Activated naive CD8-positive, alpha-beta T cell treated with anti-CD3 and anti-CD28 coated beads for 36 hours (primary cell): ENCODE data around the gene SGK1. TPM values are rescaled to one million over a fixed set of nuclear protein-coding genes. Genes with fewer than 3 reads are reported as not detected.
A peak's percentile ranks its signal among the peaks of the same experiment; 100 is the strongest.
"Not testable (repeated sequence)": the region's sequence is repeated elsewhere in the genome, so short reads cannot be mapped to it uniquely, and the experiment has no call there.

Experiments
- DNase-seq: peaks from one replicate; pipeline ENCODE4 v3.0.0; 2021
- H3K27ac Mint-ChIP-seq: one replicate; pipeline ENCODE4 v1.8.0; 2022; ENCODE audit warnings: mild to moderate bottlenecking, moderate library complexity, mixed read lengths
- H3K27me3 Mint-ChIP-seq: one replicate; pipeline ENCODE4 v1.8.0; 2022; ENCODE audit warnings: mild to moderate bottlenecking, mixed read lengths
- H3K36me3 Mint-ChIP-seq: one replicate; pipeline ENCODE4 v1.8.0; 2021; ENCODE audit warnings: mild to moderate bottlenecking, mixed read lengths
- H3K4me1 Mint-ChIP-seq: one replicate; pipeline ENCODE4 v1.8.0; 2021; ENCODE audit warnings: mixed read lengths
- H3K4me3 Mint-ChIP-seq: one replicate; pipeline ENCODE4 v1.8.0; 2022; ENCODE audit warnings: mild to moderate bottlenecking, moderate library complexity, mixed read lengths
- H3K9me3 Mint-ChIP-seq: one replicate; pipeline ENCODE4 v1.8.0; 2022; ENCODE audit warnings: mixed read lengths
- total RNA-seq, 2 experiments: library from RNA; stranded (reverse); gene quantifications; one replicate each; pipeline ENCODE4 v1.2.3, GENCODE V29; 2021

SGK1 gene
- total RNA-seq, 2 experiments from 2014 or later = 129 to 141 TPM

- Mint-ChIP-seq H3K36me3 (no peaks in the 10 kb centered on the region), H3K27me3 (no peaks in the 10 kb centered on the region), H3K4me3 (no peak overlapping the region), H3K9me3 (peaks cover 1% of the 10 kb centered on the region), H3K27ac (no peak overlapping the region), H3K4me1 (peaks cover 24% of the 10 kb centered on the region)
- no peak for DNase-seq
Measured at GRCh38 chr6:134299236-134299635, 18.7 kb downstream of the SGK1 start.

GRCh38 chr6:134296762-134297161, 21.1 kb downstream of the SGK1 start:
- no peak overlapping the region for H3K27ac Mint-ChIP-seq
- no peaks in the 10 kb centered on the region for H3K36me3 Mint-ChIP-seq
- no peaks in the 10 kb centered on the region for H3K27me3 Mint-ChIP-seq
- peaks cover 20% of the 10 kb centered on the region for H3K4me1 Mint-ChIP-seq
- no peak for DNase-seq
- H3K4me3 Mint-ChIP-seq = no peak overlapping the region
- H3K9me3 Mint-ChIP-seq = peaks cover 1% of the 10 kb centered on the region

GRCh38 chr6:134295953-134296553, 21.9 kb downstream of the SGK1 start:
- Mint-ChIP-seq H3K4me3 (no peak overlapping the region), H3K27ac (no peak overlapping the region), H3K27me3 (no peaks in the 10 kb centered on the region), H3K4me1 (peaks cover 18% of the 10 kb centered on the region), H3K36me3 (no peaks in the 10 kb centered on the region), H3K9me3 (peaks cover 1% of the 10 kb centered on the region)
- no peak for DNase-seq

DNA sequence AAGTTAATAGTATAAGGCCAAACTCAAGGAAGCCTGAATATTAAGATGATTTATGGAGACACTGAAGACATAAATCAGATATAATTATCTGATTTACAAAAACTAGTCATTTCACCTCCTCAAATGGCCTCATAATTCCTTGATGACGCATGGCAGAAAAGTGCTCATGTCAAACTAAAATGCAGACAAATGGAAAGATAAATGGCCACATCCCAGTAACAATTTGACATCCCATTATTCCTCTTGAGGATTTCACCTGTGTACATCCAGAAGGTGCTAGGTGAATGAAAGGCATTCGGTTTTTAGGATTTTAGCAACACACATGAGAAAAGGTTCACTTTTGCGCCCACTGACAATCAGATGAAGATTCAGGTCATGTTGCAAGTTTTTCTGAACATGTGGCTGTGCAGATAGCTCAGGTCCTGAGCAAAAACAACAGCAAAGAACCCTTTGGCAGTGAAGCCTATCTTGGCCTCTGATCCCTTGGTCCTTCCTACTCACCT, 24.2 kb downstream of the SGK1 start:
- no peaks in the 10 kb centered on the region for H3K27me3 Mint-ChIP-seq
- DNase-seq = no peak
- peaks cover 4% of the 10 kb centered on the region for H3K36me3 Mint-ChIP-seq
- no peak overlapping the region for H3K27ac Mint-ChIP-seq
- peaks cover 21% of the 10 kb centered on the region for H3K4me1 Mint-ChIP-seq
- H3K9me3 Mint-ChIP-seq = no peaks in the 10 kb centered on the region
- H3K4me3 Mint-ChIP-seq = no peak overlapping the region

DNA sequence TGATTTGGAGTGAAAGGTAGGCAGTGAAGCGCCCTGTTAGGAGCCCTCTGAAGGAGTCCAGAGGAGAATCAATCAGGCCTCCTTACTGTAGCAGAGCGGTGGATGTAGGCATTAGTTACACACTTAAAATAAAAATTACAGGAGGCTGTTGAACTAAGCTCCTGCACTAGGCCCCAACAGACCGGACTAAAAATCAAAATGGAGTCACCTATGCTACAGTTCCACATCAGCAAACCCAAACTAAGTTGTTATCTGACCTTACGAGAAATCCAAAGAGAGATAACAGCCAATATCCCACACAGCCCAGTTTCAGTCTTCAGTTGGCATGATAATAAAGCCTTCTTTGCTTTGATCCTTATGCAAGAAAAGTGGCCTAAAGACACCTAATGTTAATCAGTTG, 26.8 kb downstream of the SGK1 start:
- peaks cover 4% of the 10 kb centered on the region for H3K36me3 Mint-ChIP-seq
- no peak overlapping the region for H3K27ac Mint-ChIP-seq
- H3K4me1 Mint-ChIP-seq = peaks cover 32% of the 10 kb centered on the region
- no peaks in the 10 kb centered on the region for H3K9me3 Mint-ChIP-seq
- DNase-seq = no peak
- H3K27me3 Mint-ChIP-seq = no peaks in the 10 kb centered on the region
- no peak overlapping the region for H3K4me3 Mint-ChIP-seq

DNA sequence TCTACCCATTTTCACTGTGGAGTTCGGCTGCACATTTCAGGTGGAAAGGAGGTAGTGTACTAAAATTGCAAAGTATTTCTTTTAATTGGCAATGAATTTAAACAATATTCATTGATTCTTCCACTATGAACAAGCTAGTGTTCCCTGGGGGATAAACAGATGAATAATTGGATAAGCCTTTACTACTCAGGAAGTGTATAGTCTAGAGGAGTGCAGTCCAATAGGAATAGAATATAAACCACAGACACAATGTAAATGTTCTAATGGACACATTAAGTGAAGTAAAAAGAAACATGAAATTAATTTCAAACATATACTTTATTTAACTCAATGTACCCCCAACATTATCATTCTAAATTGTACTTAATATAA, 28.7 kb downstream of the SGK1 start:
- Mint-ChIP-seq H3K4me3 (no peak overlapping the region), H3K4me1 (peaks cover 34% of the 10 kb centered on the region), H3K36me3 (peaks cover 7% of the 10 kb centered on the region), H3K27ac (peak overlapping the region; percentile 91), H3K9me3 (no peaks in the 10 kb centered on the region), H3K27me3 (no peaks in the 10 kb centered on the region)
- no peak for DNase-seq

DNA sequence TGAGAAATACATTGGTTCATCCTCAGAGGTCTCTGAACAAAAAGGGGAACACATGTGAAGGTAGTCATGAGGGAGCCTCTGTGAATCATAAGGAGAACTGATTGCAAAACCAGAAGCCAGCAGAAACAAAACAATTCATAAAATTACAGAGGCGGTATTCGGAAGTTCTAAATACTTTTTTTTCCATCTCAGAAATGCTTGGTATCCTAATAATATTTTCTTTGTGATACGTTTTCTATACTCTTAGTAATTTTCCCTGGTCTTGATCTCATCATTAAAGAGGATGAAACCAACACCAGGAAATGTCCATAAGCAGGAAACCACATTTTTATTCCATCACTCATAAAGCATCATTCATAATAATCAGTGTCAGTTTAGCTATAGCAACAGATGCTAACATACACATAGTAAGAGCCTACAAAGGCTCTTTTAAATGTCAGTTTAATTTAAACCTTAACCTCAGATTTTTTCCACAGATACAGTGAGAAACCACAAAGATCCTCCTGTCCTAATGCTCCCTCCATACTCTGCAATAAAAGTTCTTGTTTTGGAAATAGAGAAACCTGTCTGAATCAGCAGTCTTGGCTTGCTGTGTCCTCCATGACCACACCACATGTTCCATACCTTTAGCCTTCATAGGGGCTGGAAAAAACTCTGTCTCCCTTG, 29.2 kb downstream of the SGK1 start:
- Mint-ChIP-seq H3K27ac (peak overlapping the region; percentile 91), H3K4me3 (peak overlapping the region; percentile 54), H3K36me3 (peaks cover 7% of the 10 kb centered on the region), H3K9me3 (no peaks in the 10 kb centered on the region), H3K27me3 (no peaks in the 10 kb centered on the region), H3K4me1 (peaks cover 34% of the 10 kb centered on the region)
- peak; percentile 35 for DNase-seq

DNA sequence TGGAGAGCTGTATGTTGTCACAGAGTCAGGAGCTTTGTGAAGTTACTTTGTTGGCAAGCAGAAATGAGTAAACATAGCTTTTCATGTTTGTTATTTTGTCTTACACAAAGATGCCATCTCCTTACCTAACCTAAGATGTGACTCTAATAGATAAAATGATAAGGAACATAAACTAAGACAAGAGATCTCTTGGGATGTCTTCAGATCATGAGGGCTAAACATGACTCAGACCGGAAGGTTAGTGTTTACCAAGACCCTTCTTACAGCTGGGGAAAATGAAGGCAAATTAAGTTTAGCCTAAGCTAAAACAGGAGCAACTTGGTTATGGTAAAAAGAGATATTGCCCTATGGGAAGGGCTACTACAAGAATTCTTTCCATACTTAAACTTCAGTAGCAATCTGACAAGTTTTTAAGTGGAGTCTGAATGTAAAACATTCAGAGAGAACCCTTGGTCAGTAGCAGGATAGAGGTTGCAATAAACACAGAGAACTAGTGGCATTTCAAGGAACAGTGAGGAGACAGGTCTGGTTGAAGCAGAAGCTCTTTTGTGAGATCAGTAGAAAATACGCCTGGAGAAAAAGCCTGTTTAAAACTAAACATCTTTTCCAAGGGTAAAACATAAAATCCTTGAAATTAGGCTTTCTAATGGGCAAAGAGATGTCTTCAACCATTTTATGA, 29.9 kb downstream of the SGK1 start:
- Mint-ChIP-seq H3K27me3 (no peaks in the 10 kb centered on the region), H3K4me1 (peaks cover 34% of the 10 kb centered on the region), H3K36me3 (peaks cover 7% of the 10 kb centered on the region), H3K27ac (peak overlapping the region; percentile 91), H3K9me3 (no peaks in the 10 kb centered on the region), H3K4me3 (peak overlapping the region; percentile 54)
- DNase-seq = no peak

GRCh38 chr6:134282816-134283215, 35.1 kb downstream of the SGK1 start:
- Mint-ChIP-seq H3K9me3 (peaks cover 1% of the 10 kb centered on the region), H3K27me3 (no peaks in the 10 kb centered on the region), H3K4me1 (peaks cover 13% of the 10 kb centered on the region), H3K36me3 (peaks cover 3% of the 10 kb centered on the region), H3K4me3 (no peak overlapping the region), H3K27ac (no peak overlapping the region)
- DNase-seq = no peak

DNA sequence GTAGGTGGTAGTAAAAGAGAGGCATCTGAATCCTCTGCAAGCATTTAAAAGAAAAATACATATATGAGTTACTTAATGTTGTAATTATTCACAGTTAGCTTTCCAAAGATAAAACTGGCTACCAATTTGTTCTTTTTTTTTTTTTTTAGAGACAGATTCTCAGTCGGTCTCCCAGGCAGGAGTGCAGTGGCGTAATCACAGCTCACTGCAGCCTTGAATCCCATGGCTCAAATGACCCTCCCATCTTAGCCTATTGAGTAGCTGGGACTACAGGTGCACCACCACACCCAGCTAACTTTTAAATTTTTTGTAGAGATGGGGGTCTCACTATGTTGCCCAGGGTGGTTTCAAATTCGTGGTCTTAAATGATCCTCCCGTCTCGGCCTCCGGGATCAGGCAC, 36.5 kb downstream of the SGK1 start:
- no peaks in the 10 kb centered on the region for H3K27me3 Mint-ChIP-seq
- peaks cover 19% of the 10 kb centered on the region for H3K4me1 Mint-ChIP-seq
- H3K4me3 Mint-ChIP-seq = no peak overlapping the region
- peaks cover 1% of the 10 kb centered on the region for H3K9me3 Mint-ChIP-seq
- H3K27ac Mint-ChIP-seq = no peak overlapping the region
- DNase-seq = no peak
- peaks cover 3% of the 10 kb centered on the region for H3K36me3 Mint-ChIP-seq

- H3K4me1 Mint-ChIP-seq = peaks cover 23% of the 10 kb centered on the region
- peaks cover 2% of the 10 kb centered on the region for H3K9me3 Mint-ChIP-seq
- no peaks in the 10 kb centered on the region for H3K27me3 Mint-ChIP-seq
- DNase-seq = no peak
- H3K4me3 Mint-ChIP-seq = no peak overlapping the region
- H3K36me3 Mint-ChIP-seq = peaks cover 4% of the 10 kb centered on the region
- H3K27ac Mint-ChIP-seq = no peak overlapping the region
Measured at GRCh38 chr6:134278000-134278399, 39.9 kb downstream of the SGK1 start.

DNA sequence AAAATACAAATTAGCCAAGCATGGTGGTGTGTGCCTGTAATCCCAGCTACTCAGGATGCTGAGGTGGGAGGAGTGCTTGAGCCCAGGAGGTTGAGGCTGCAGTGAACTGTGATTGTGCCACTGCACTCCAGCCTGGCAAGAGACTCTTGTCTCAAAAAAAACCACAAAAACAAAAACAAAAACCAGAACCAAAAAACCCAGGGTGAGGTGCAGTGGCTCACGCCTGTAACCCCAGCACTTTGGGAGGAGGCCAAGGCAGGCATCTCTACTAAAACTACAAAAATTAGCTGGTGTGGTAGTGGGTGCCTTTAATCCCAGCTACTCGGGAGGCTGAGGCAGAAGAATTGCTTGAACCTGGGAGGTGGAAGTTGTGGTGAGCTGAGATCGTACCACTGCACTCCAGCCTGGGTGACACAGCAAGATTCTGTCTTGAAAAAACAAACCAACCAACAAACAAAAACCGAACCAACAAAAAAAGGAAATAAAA, 41.0 kb downstream of the SGK1 start:
- Mint-ChIP-seq H3K27ac (peak overlapping the region; percentile 34), H3K4me1 (peaks cover 31% of the 10 kb centered on the region)
- H3K36me3 Mint-ChIP-seq, DNase-seq, H3K9me3 Mint-ChIP-seq, H3K27me3 Mint-ChIP-seq, H3K4me3 Mint-ChIP-seq: not testable (repeated sequence)

- H3K4me1 Mint-ChIP-seq = peaks cover 28% of the 10 kb centered on the region
- H3K4me3 Mint-ChIP-seq = no peak overlapping the region
- no peak for DNase-seq
- H3K9me3 Mint-ChIP-seq = peaks cover 4% of the 10 kb centered on the region
- peak overlapping the region; percentile 7 for H3K27ac Mint-ChIP-seq
- no peaks in the 10 kb centered on the region for H3K27me3 Mint-ChIP-seq
- peaks cover 7% of the 10 kb centered on the region for H3K36me3 Mint-ChIP-seq
Measured at GRCh38 chr6:134272374-134272773, 45.5 kb downstream of the SGK1 start.

GRCh38 chr6:134267917-134268361, 50.0 kb downstream of the SGK1 start:
- H3K27ac Mint-ChIP-seq = no peak overlapping the region
- H3K4me3 Mint-ChIP-seq = no peak overlapping the region
- peaks cover 12% of the 10 kb centered on the region for H3K4me1 Mint-ChIP-seq
- DNase-seq = no peak
- peaks cover 2% of the 10 kb centered on the region for H3K9me3 Mint-ChIP-seq
- H3K27me3 Mint-ChIP-seq = no peaks in the 10 kb centered on the region
- H3K36me3 Mint-ChIP-seq = peaks cover 3% of the 10 kb centered on the region

GRCh38 chr6:134266776-134267175, 51.1 kb downstream of the SGK1 start:
- Mint-ChIP-seq H3K27ac (no peak overlapping the region), H3K4me1 (peaks cover 4% of the 10 kb centered on the region), H3K27me3 (no peaks in the 10 kb centered on the region), H3K9me3 (no peaks in the 10 kb centered on the region), H3K4me3 (no peak overlapping the region), H3K36me3 (no peaks in the 10 kb centered on the region)
- no peak for DNase-seq
